GM19395 (cell line): ENCODE results near the gene RPS15A.
A peak's percentile ranks its signal among the peaks of the same experiment; 100 is the strongest.
"Not testable (repeated sequence)": the region's sequence is repeated elsewhere in the genome, so short reads cannot be mapped to it uniquely, and the experiment has no call there.

Experiments
- ATAC-seq: cut with Tn5 transposase; IDR thresholded peaks from one replicate; pipeline ENCODE4 v1.9.1; 2021; ENCODE audit warnings: mild to moderate bottlenecking, moderate library complexity; ENCODE audit not compliant: unreplicated experiment

RPS15A gene

DNA sequence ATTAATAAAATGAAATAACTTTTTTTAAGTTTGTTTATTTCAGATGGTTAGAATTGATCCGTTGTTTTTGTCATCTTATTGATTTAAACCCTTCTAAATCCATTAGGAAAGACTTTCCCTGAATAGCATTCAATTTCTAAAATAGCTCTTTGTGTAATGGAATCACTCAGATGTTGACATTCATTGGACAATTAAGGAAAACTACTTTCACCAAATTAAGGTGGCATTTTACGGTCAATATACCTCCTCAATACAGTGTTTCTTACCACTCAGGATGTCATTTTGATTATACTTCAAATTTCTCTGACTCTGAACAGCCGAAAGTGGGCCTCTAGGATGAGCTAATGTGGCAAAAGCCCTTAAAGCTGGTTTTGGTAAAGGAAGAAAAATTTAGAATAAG is 9.4 kb upstream of the RPS15A start:
- ATAC-seq: no peak

DNA sequence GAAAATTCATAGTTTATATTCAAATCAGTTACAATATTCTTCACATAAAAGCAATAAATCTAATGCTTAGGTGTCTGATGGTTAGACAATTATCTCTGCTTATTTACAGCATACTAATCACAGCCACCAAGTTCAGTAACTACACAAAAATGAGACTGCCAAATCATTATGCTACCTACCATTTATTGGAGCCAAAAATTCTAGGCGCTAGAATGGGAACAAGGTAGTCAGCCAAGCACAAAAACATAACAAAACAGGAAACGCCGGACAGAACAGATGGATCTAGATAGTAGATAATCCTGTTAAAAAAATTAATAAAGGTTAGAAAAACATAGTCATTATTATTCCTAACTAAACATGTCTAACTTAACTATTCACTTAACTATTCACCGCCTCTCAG is 7.6 kb upstream of the RPS15A start:
- ATAC-seq: no peak

GRCh38 chr16:18796377-18796776 is 6.2 kb upstream of the RPS15A start:
- ATAC-seq: no peak

GRCh38 chr16:18792836-18793433 is 2.8 kb upstream of the RPS15A start:
- no peak for ATAC-seq

DNA sequence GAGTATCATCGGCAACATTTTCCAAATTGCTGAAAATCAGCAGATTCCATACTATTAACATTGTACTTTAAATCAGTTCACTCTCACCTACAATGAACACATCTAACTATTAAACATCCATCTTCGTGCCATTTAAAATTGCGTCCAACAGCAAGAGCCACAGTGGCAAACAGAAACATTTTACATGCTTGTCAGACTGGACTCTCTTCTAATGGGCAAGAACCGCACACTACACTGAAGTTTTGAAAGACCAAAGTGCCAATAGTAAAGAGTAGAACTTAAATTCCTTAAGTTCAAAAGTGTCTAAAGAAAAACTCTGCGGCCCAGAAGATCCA is 652 bp downstream of the RPS15A start:
- ATAC-seq: no peak

DNA sequence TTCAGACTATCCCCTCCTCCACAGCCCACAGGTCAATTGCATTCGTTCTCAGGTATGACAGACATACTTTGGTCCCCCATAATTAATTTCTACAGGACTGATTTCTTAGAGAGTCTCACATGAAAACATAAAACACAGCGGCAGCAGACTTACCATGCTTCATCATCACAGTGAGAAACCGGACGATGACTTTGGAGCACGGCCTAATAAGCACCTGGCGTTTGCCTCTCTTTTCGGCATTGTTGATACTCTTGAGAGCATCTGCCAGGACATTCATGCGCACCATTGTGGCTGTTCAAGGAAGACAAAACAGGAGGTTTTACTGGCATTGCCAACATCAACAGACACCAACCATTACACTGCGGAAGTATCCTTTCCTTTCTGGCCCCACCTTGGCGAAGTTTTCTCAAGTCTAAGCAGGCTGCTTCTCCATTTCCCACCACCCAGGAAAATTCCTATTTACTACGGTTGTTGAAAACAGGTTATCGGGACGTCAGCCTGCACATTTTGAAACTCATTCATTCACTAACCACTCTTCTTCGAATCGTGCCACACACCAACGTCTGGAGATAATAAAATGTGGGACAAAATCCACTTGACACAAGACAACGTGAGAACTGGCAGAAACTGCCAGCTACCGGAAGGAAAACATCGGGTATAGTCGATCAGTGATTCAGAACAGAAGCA is 1.2 kb downstream of the RPS15A start:
- no peak for ATAC-seq

DNA sequence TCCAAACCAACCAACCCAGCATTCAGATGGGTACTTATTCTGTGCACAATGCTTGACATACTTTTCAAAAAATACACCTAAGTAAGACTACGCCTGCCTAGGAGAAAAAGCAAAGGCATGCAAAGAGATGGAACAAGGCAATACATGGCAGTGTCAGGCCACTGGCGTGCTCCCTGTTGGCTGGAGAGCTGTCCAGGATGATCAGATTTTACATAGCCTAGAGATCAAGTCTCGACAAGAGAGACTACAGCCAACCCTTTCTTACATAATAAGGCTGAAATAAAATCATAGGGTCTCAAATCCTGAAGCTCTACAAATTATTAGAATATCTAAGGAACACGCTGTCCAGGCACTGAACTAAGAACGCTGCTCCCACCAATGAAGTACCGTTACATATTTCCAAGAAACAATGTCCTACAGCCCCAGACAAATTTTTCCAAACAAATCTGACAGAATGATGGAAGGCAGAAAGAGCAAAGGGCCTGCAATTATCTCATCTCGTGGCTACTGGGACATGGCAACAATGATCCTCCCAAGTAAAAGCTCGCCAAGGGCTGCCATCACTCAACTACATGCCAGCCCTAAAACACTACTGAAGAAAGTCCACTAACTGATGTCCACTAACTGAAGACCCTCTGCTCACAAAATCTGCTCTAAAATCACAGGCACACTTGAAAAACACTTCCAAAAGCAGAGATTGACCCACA is 5.1 kb downstream of the RPS15A start:
- no peak for ATAC-seq

- no peak for ATAC-seq
These were observed 6.4 kb downstream of the RPS15A start for GRCh38 chr16:18783430-18784341.

GRCh38 chr16:18782697-18783429 is 7.3 kb downstream of the RPS15A start:
- no peak for ATAC-seq

GRCh38 chr16:18781232-18781631 is 8.9 kb downstream of the RPS15A start:
- not testable (repeated sequence) for ATAC-seq

- not testable (repeated sequence) for ATAC-seq
These were observed 9.6 kb downstream of the RPS15A start for GRCh38 chr16:18780460-18781026.

- ATAC-seq: not testable (repeated sequence)
These were observed 12.5 kb downstream of the RPS15A start for GRCh38 chr16:18777664-18778063.

GRCh38 chr16:18776334-18776733 is 13.8 kb downstream of the RPS15A start:
- not testable (repeated sequence) for ATAC-seq

DNA sequence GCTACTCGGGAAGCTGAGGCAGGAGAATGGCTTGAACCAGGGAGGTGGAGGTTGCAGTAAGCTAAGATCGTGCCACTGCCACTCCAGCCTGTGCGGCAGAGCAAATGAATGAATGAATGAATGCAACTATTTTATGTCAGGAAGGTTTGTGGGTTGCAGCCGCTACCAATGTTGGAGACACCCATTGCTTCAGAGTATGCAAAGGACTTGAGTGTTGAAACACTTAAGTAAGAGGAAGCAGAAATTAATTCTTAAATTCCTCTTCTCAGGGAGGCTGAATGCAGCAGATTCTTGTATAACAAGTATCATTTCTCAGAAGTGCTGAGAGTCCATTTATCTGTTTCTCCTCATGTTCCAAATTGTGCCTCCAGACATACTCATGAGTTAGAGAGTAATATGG is 15.5 kb downstream of the RPS15A start:
- ATAC-seq: not testable (repeated sequence)

DNA sequence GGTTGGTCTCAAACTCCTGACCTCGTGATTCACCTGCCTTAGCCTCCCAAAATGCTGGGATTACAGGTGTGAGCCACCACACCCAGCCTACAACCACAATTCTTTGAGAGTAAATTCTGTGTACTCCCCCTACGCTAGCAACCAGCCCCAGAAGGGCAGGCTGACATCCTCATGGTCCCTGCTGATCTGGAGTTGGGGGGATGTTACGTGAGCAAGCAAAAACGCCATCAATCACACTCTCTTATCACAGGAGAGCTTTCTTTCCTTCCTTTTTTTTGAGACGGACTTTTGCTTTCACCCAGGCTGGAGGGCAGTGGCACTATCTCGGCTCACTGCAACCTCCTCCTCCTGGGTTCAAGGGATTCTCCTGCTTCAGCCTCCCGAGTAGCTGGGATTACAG is 18.0 kb downstream of the RPS15A start:
- not testable (repeated sequence) for ATAC-seq

DNA sequence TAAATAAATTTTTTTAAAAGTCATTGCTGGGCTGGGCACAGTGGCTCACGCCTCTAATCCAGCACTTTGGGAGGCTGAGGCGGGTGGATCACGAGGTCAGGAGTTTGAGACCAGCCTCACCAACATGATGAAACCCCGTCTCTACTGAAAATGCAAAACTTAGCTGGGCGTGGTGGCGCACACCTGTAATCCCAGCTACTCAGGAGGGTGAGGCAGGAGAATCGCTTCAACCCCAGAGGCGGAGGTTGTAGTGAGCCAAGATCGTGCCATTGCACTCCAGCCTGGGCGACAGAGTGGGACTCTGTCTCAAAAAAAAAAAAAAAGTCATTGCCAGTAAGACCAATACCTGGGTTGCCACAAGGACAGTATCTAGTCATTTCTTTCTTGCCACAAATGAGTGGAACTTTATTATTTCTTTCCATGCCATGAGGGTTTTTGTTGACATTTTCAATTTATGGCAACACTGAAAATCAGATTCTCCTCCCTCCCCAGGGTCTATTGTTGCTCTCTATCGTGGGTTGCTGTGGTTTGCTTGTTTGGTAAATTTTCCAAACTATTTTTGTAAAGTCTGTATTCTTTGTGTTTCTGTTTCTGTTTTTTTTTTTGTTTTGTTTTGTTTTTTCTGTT is 19.7 kb downstream of the RPS15A start:
- ATAC-seq: not testable (repeated sequence)

GRCh38 chr16:18767217-18767616 is 22.9 kb downstream of the RPS15A start:
- ATAC-seq: not testable (repeated sequence)

DNA sequence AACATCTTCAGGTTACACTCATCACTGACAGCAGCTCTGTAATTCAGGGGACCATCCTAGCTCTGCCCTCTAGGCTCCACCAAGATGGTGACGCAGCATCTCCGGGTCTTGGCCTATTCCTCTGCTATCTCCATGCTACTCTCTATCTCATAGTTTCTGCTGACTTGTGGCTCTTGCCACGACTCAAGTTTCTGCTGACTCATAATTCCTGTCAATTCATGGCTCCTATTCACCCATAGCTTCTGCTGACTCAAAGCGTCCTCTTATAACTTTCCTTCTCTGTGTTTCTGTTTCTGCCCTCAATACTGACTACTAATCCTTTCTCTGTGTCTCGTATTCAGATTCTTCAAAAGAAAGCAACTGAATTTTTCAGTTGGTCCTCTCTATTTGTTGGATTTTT is 27.4 kb downstream of the RPS15A start:
- not testable (repeated sequence) for ATAC-seq

GRCh38 chr16:18759598-18760520 is 30.3 kb downstream of the RPS15A start:
- ATAC-seq: peak; percentile 57
